ENCODE data around the gene PLAC9.
"Not testable (repeated sequence)": the region's sequence is repeated elsewhere in the genome, so short reads cannot be mapped to it uniquely, and the experiment has no call there.

The PLAC9 gene

GRCh38 chr10:80140251-80140650 lies 7.7 kb downstream of the PLAC9 start:
- DNase-seq: no peak

- no peak for DNase-seq
Observed at GRCh38 chr10:80141696-80142460, 9.3 kb downstream of the PLAC9 start.

- peak; percentile 4 for DNase-seq
Observed at GRCh38 chr10:80144067-80144695, 11.7 kb downstream of the PLAC9 start.

- DNase-seq: no peak
Observed at GRCh38 chr10:80144696-80145131, 12.2 kb downstream of the PLAC9 start.

GRCh38 chr10:80145406-80146308 lies 13.1 kb downstream of the PLAC9 start:
- DNase-seq: not testable (repeated sequence)

- DNase-seq: no peak
Observed at GRCh38 chr10:80146918-80147317, 14.4 kb downstream of the PLAC9 start.

GRCh38 chr10:80148166-80148805 lies 15.8 kb downstream of the PLAC9 start:
- DNase-seq: no peak

- no peak for DNase-seq
Observed at GRCh38 chr10:80149123-80149522, 16.6 kb downstream of the PLAC9 start.

GRCh38 chr10:80150172-80150571 lies 17.6 kb downstream of the PLAC9 start:
- DNase-seq: no peak

GRCh38 chr10:80152820-80153219 lies 20.3 kb downstream of the PLAC9 start:
- no peak for DNase-seq

- no peak for DNase-seq
Observed at GRCh38 chr10:80153460-80153859, 20.9 kb downstream of the PLAC9 start.

GRCh38 chr10:80154626-80154977 lies 22.1 kb downstream of the PLAC9 start:
- no peak for DNase-seq

- DNase-seq: no peak
Observed at GRCh38 chr10:80154978-80155695, 22.6 kb downstream of the PLAC9 start.

- no peak for DNase-seq
Observed at GRCh38 chr10:80155696-80156215, 23.2 kb downstream of the PLAC9 start.

GRCh38 chr10:80156216-80156615 lies 23.7 kb downstream of the PLAC9 start:
- DNase-seq: no peak

- DNase-seq: no peak
Observed at GRCh38 chr10:80157561-80157960, 25.0 kb downstream of the PLAC9 start.

- no peak for DNase-seq
Observed at GRCh38 chr10:80158126-80158525, 25.6 kb downstream of the PLAC9 start.

- DNase-seq: no peak
Observed at GRCh38 chr10:80158598-80159127, 26.1 kb downstream of the PLAC9 start.

- DNase-seq: no peak
Observed at GRCh38 chr10:80159166-80159873, 26.8 kb downstream of the PLAC9 start.

GRCh38 chr10:80160361-80161320 lies 28.1 kb downstream of the PLAC9 start:
- no peak for DNase-seq

All from NCI-H1105 (cell line).